Cerebellar nuclear complex (tissue), 1 donor: ENCODE measurements around the gene FOXA2.
"Not testable (repeated sequence)": the region's sequence is repeated elsewhere in the genome, so short reads cannot be mapped to it uniquely, and the experiment has no call there.

Experiments used
- DNase-seq, 2 experiments: peaks; one replicate each; lab custom pipeline; 2025; lab: John Stamatoyannopoulos, UW

Gene FOXA2

GRCh38 chr20:22567944-22568871 lies 16.2 kb downstream of the FOXA2 start:
- no peak for DNase-seq

GRCh38 chr20:22566876-22567658 lies 17.3 kb downstream of the FOXA2 start:
- DNase-seq, result no peak

- DNase-seq, result no peak
Measured at GRCh38 chr20:22563062-22563965, 21.1 kb downstream of the FOXA2 start.

GRCh38 chr20:22562620-22563019 lies 21.8 kb downstream of the FOXA2 start:
- no peak for DNase-seq

- no peak for DNase-seq
Measured at GRCh38 chr20:22561965-22562577, 22.3 kb downstream of the FOXA2 start.

- no peak for DNase-seq
Measured at GRCh38 chr20:22560817-22561216, 23.6 kb downstream of the FOXA2 start.

- DNase-seq, result no peak
Measured at GRCh38 chr20:22559711-22560318, 24.6 kb downstream of the FOXA2 start.

- no peak for DNase-seq
Measured at GRCh38 chr20:22557403-22558276, 26.7 kb downstream of the FOXA2 start.

- no peak for DNase-seq
Measured at GRCh38 chr20:22556565-22557056, 27.8 kb downstream of the FOXA2 start.

- no peak for DNase-seq
Measured at GRCh38 chr20:22555791-22556564, 28.4 kb downstream of the FOXA2 start.

- DNase-seq, result no peak
Measured at GRCh38 chr20:22554391-22554790, 30.0 kb downstream of the FOXA2 start.

- not testable (repeated sequence) for DNase-seq
Measured at GRCh38 chr20:22550514-22550913, 33.9 kb downstream of the FOXA2 start.

- no peak for DNase-seq
Measured at GRCh38 chr20:22548040-22548439, 36.3 kb downstream of the FOXA2 start.

- DNase-seq, result no peak
Measured at GRCh38 chr20:22546344-22546743, 38.0 kb downstream of the FOXA2 start.

GRCh38 chr20:22545045-22545444 lies 39.3 kb downstream of the FOXA2 start:
- DNase-seq, result no peak

- DNase-seq, result no peak
Measured at GRCh38 chr20:22544462-22544861, 39.9 kb downstream of the FOXA2 start.

- no peak for DNase-seq
Measured at GRCh38 chr20:22542427-22542826, 41.9 kb downstream of the FOXA2 start.

GRCh38 chr20:22540832-22541231 lies 43.5 kb downstream of the FOXA2 start:
- no peak for DNase-seq
